Measurements from ENCODE around the gene USP25. TPM values are rescaled to one million over a fixed set of nuclear protein-coding genes. Genes with fewer than 3 reads are reported as not detected.
A peak's percentile ranks its signal among the peaks of the same experiment; 100 is the strongest.

USP25 gene
- total RNA-seq, 3 donors from 2014 or later = 33.5 to 48.2 (median 43.3) TPM

GRCh38 chr21:15741510-15741909 lies 11.7 kb downstream of the USP25 start:
- Histone ChIP-seq H3K4me1 (ENCODE audit: low read depth) (peaks cover 16% of the 10 kb centered on the region), H3K36me3 (ENCODE audit: low read depth) (no peaks in the 10 kb centered on the region), H3K4me3 (no peak overlapping the region), H3K9me3 (no peaks in the 10 kb centered on the region)
- intact Hi-C loops (cut with DNase I, micrococcal nuclease) = no loop called here
- DNase-seq (no peak), ATAC-seq (no peak)
- no peak for TF ChIP-seq CTCF (IDR thresholded peaks at IDR 0.05)

GRCh38 chr21:15742052-15742670 lies 12.4 kb downstream of the USP25 start:
- intact Hi-C loops (cut with DNase I, micrococcal nuclease) = no loop called here
- TF ChIP-seq CTCF (IDR thresholded peaks at IDR 0.05) = no peak
- Histone ChIP-seq H3K9me3 (no peaks in the 10 kb centered on the region), H3K4me1 (ENCODE audit: low read depth) (peaks cover 16% of the 10 kb centered on the region), H3K36me3 (ENCODE audit: low read depth) (no peaks in the 10 kb centered on the region), H3K4me3 (no peak overlapping the region)
- ATAC-seq (no peak), DNase-seq (no peak)

GRCh38 chr21:15742694-15743093 lies 12.9 kb downstream of the USP25 start:
- no peak for TF ChIP-seq CTCF (IDR thresholded peaks at IDR 0.05)
- peak in 1 of 3 donors; percentile 37 for DNase-seq
- Histone ChIP-seq H3K36me3 (ENCODE audit: low read depth) (no peaks in the 10 kb centered on the region), H3K4me3 (no peak overlapping the region), H3K4me1 (ENCODE audit: low read depth) (peaks cover 16% of the 10 kb centered on the region), H3K9me3 (no peaks in the 10 kb centered on the region)
- intact Hi-C loops (cut with DNase I, micrococcal nuclease) = no loop called here
- no peak for ATAC-seq

GRCh38 chr21:15743593-15743992 lies 13.8 kb downstream of the USP25 start:
- Histone ChIP-seq H3K4me1 (ENCODE audit: low read depth) (peaks cover 17% of the 10 kb centered on the region), H3K4me3 (no peak overlapping the region), H3K9me3 (no peaks in the 10 kb centered on the region), H3K36me3 (ENCODE audit: low read depth) (no peaks in the 10 kb centered on the region)
- DNase-seq (no peak), ATAC-seq (peak; percentile 16)
- intact Hi-C loops (cut with DNase I, micrococcal nuclease) = no loop called here
- no peak for TF ChIP-seq CTCF (IDR thresholded peaks at IDR 0.05)

GRCh38 chr21:15744926-15745325 lies 15.1 kb downstream of the USP25 start:
- intact Hi-C loops (cut with DNase I, micrococcal nuclease) = no loop called here
- ATAC-seq = no peak
- H3K4me1 ChIP-seq (ENCODE audit: low read depth) = peaks cover 19% of the 10 kb centered on the region

More at GRCh38 chr21:15744926-15745325, 15.1 kb downstream of the USP25 start:
- Histone ChIP-seq H3K36me3 (ENCODE audit: low read depth) (no peaks in the 10 kb centered on the region), H3K9me3 (no peaks in the 10 kb centered on the region), H3K4me3 (no peak overlapping the region)
- DNase-seq = no peak
- TF ChIP-seq CTCF (IDR thresholded peaks at IDR 0.05) = no peak
